ENCODE data around the gene CEBPA.
"Not testable (repeated sequence)": the region's sequence is repeated elsewhere in the genome, so short reads cannot be mapped to it uniquely, and the experiment has no call there.

The CEBPA gene

GRCh38 chr19:33323093-33323820, 20.9 kb upstream of the CEBPA start:
- no peak for DNase-seq

GRCh38 chr19:33320636-33321035, 18.3 kb upstream of the CEBPA start:
- no peak for DNase-seq

- DNase-seq: not testable (repeated sequence)
Measured at GRCh38 chr19:33317991-33318390, 15.7 kb upstream of the CEBPA start.

GRCh38 chr19:33317517-33317916, 15.2 kb upstream of the CEBPA start:
- DNase-seq: no peak

GRCh38 chr19:33316541-33317264, 14.4 kb upstream of the CEBPA start:
- DNase-seq: no peak

- not testable (repeated sequence) for DNase-seq
Measured at GRCh38 chr19:33312808-33313207, 10.5 kb upstream of the CEBPA start.

- no peak for DNase-seq
Measured at GRCh38 chr19:33312065-33312464, 9.7 kb upstream of the CEBPA start.

- DNase-seq: no peak
Measured at GRCh38 chr19:33311326-33311682, 9.0 kb upstream of the CEBPA start.

- DNase-seq: no peak
Measured at GRCh38 chr19:33310606-33311325, 8.4 kb upstream of the CEBPA start.

- no peak for DNase-seq
Measured at GRCh38 chr19:33309826-33310225, 7.5 kb upstream of the CEBPA start.

GRCh38 chr19:33306853-33307792, 4.8 kb upstream of the CEBPA start:
- DNase-seq: no peak

- no peak for DNase-seq
Measured at GRCh38 chr19:33306191-33306590, 3.9 kb upstream of the CEBPA start.

GRCh38 chr19:33304760-33305647, 2.7 kb upstream of the CEBPA start:
- peak; percentile 28 for DNase-seq

- no peak for DNase-seq
Measured at GRCh38 chr19:33304371-33304759, 2.0 kb upstream of the CEBPA start.

GRCh38 chr19:33303791-33304345, 1.5 kb upstream of the CEBPA start:
- no peak for DNase-seq

GRCh38 chr19:33302974-33303790, 848 bp upstream of the CEBPA start:
- DNase-seq: no peak

GRCh38 chr19:33301900-33302174, 497 bp downstream of the CEBPA start:
- no peak for DNase-seq

GRCh38 chr19:33301144-33301899, 1.0 kb downstream of the CEBPA start:
- DNase-seq: no peak

GRCh38 chr19:33300894-33301143, 1.5 kb downstream of the CEBPA start:
- DNase-seq: no peak
